SW480 (cell line): ENCODE results near the gene LRBA.
"Not testable (repeated sequence)": the region's sequence is repeated elsewhere in the genome, so short reads cannot be mapped to it uniquely, and the experiment has no call there.

Source experiments
- DNase-seq: peaks from one replicate; pipeline ENCODE4 v3.0.0-alpha.2; 2016; ENCODE audit warnings: low spot score

Gene LRBA

DNA sequence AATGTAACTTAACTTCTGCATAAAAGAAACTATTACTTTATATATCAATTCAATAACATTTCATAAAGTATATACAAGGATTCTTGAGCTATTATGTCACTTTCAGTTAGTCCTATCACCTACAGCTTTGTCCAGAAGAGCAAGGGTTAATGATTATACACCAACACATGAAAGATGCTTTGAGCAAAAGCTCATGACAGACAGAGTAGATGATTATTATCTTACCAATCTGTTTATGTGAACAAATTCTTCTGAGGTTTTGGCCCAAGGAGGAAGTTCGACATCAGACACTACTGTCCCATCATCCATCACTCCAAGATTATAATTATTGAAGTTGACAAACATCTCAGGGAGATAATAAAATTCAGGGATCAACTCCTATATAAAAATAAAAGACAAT, 599.9 kb downstream of the LRBA start:
- DNase-seq: no peak

DNA sequence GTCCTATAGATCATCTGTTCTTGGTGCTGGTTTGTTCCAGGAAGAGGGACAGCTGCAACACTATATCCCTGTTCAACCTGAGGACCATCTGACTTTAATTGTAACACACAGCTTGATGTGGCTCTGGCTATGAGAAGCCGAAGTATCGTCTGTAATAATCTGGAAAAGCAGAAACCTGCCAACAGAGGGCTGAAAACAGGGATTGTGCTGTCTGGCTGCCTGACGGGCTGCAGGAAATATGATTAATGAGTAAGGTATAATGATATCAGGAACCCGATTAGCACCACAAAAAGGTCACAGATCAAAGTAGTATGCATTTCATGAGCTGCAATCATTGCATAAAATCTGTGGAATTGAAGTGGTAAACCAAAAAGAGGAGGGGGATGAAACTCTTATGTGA, 603.6 kb downstream of the LRBA start:
- no peak for DNase-seq

DNA sequence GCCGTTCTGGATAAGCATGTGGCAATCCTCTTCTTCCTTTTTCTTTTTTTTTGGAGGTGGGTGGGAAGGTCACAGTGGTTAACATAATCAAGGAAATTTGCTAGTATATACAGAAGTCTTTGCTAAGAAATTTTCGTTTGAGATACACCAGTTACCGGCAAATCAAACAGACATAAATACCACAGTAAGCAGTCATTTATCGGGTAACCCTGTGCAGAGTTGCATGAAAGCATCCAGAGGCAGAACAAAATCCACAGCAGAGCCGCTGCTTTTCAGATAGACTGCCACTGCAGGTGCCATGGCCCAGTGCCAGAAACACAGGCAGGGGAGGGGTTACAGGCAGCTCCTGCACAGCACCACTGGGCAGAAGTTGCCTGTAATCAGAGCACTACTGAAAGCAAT, 612.2 kb downstream of the LRBA start:
- no peak for DNase-seq

DNA sequence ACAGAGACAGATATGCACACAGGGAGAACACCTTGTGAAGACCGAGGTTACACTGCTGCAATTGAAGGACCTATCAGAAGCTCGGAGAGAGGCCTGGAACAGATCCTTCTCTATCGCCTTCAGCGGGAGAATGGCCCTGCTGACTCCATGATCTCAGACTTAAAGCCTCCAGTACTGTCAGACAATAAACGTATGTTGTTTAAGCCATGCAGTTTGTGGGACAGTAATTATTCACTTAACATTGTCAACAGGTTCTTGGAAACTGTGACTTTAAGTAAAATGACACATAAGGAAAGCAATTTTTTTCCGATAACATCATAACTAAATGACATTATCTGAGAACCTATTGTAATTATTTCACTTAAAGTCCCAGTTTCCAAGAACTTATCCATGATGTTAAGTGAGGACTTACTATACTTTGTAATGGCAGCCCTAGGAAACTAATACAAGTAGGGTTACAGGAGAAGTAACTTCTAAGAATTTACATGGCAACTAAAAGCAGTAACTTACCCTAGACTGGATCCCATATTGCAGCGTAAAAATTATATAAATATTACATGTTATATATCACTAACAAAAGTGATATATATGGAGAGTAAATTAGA, 613.9 kb downstream of the LRBA start:
- no peak for DNase-seq

DNA sequence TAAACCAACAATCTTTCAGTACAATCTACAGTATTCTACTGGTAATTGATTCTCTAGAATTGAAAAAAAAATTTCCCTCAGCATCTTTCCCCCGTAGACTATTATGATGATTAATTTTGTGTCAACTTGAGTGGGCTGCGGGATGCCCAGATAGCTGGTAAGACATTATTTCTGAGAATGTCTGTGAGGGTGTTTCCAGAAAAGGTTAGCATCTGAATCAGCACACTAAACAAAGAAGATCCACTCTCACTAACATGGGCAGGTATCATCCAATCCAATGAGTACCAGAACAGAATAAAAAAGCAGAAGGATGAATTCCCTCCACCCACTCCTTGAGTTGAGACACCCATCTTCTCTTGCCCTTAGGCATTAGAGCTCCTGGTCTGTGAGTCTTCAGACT, 619.2 kb downstream of the LRBA start:
- DNase-seq: no peak

DNA sequence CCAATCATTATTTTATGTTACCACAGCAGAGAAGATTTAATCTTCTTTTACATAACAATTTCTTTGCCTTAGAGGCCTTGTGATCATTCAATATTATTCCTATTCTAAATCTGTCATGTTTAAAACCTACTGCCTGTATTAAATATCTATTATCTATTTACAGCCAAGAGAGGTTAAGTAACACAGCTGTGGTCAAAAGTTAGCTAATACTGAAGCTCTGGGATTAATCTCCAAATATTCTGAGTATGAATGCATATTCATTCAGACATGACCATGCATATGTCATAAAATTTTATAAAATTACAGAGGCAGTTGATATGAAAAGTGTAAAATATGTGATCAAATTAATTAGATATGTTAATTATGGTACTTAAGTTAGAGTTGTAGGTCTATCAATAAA, 621.0 kb downstream of the LRBA start:
- no peak for DNase-seq

DNA sequence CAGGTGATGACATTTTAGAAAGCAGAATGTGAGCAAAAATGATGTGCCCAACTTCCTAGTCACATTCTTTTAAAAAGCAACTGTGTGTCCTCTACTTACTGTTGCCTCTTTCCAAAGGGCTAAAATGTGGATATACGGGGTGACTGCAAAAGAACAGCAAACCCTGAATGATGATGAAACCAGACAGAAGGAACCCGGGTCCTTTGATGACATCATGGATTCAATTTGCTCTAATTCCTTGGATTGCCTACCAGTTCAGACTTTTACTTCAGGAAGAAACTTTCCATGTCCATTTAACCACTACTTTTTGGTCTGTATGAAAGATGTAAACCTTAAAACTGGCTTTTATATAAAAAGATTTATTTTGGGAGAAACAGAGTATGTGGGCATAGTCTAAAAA, 624.0 kb downstream of the LRBA start:
- no peak for DNase-seq

DNA sequence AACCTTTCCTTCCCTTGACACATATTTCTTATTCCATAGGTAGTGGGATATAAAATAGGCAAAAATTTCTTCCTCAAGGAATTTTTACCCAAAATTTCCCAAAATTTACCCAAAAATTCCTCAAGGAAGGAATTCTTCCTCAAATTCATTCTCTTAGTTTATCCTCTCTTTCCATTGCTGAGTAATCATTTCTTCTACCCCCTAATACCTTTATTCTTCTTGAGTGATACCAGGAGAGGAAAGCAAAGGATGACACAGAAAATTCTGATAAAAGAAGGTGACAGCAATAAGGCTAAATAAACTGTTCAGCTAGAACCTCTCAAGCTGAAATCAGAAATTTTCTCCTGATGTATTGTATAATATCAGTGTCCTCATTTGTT, 624.6 kb downstream of the LRBA start:
- no peak for DNase-seq

DNA sequence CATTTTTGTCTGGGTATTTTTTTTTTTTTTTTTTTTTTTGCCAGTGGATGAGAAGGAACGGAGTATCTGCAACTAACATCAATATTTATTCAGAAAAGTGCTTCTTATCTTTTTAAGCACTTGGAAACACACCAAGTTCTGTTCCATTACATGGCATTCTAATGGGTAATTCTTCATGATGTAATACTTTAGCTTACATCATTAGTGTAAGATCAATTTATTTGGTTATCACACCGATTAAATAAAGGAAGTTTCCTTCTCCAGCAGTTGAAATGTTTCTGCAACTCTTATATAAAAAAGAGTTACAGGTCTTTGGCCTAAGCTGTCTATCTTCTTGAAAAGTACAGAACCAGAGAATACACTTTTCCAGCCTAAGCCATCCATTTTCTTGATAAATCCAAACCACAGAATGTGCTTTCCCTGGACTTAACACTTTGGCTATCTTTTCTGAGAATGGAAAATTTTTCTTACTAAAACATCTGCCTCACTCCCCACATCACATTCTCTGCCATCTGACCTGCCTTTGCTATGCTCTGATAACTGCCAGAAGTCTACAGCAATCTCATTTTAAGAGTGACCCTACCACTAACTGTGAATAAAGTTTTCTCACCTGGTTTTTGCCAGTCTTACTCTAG, 625.1 kb downstream of the LRBA start:
- DNase-seq: no peak

DNA sequence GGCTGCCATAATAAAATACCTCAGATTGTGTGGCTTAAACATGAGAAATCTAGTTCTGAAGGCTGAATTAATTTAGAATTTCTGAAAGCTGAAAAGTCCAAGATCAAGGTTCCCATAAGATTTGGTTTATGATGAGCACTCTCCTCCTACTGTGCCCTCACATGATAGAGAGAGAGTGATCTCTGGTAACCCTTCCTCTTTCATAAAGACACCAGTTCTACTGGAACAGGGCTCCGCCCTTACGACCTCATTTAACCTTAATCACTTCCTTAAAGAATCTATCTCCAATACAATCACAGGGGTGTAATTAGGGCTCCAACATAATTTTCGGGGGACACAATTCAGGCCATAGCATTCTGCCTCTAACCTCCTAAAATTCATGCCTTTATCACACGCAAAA, 627.1 kb downstream of the LRBA start:
- no peak for DNase-seq

DNA sequence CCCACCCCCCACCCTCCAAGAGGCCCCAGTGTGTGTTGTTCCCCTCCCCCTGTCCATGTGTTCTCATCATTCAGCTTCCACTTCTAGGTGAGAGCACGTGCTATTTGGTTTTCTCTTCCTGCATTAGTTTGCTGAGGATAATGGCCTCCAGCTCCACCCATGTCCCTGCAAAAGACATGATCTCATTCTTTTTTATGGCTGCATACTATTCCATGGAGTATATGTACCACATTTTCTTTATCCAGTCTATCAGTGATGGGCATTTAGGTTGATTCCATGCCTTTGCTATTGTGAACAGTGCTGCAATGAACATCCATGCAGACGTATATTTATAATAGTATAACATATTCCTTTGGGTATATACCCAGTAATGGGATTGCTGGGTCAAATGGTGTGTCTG, 628.7 kb downstream of the LRBA start:
- not testable (repeated sequence) for DNase-seq

DNA sequence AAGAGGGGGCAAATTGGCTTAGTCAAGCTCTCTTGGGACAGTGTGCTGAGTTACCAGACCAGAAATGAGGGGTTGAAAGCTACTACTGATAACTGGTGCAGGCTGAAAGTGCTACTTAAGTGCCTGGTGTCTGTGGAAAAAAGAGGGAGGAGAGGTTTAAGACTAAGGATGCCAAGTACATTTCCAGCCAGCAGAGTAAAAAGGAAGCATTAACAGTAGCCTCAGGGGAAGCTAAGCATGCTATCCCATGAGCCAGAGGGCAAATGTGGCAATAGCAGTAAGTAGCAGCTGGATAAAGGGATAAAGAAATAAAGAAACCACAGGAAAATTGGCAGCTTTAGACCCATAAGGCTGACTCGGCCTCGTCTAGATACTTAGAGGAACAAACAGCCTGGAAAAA, 629.5 kb downstream of the LRBA start:
- DNase-seq: no peak

DNA sequence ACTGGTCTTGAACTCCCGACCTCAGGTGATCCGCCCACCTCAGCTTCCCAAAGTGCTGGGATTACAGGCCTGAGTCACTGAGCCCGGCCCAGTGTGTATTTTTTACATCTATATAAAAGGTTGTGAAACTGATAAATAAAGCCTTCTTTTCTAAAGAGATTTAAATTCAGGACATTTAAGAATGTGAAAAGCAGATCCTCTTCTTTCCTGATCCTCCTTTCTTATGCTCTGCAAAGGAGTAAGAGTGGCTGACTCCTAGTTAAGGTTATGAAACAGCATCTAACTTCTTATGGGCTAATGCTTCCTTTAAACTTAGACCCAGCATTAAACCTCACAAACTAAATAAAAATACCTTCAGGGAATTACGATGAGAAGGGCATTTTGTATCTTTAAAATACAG, 630.8 kb downstream of the LRBA start:
- no peak for DNase-seq

DNA sequence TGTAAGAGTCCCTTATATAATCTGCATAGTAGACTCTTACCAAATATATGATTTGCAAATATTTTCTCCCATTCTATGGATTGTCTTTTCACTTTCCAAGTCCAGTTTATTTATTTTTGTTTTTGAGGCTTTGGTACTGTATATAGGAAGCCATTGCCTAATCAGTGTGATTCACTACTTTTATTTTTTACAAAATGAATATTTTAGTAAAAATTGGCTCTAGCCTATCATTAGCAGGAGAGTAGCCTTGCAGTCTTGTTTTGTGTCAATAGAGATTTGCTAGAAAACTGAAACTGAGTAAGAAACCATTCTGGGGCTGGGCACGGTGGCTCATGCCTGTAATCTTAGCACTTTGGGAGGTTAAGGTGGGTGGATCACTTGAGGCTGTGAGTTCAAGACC, 633.1 kb downstream of the LRBA start:
- no peak for DNase-seq

DNA sequence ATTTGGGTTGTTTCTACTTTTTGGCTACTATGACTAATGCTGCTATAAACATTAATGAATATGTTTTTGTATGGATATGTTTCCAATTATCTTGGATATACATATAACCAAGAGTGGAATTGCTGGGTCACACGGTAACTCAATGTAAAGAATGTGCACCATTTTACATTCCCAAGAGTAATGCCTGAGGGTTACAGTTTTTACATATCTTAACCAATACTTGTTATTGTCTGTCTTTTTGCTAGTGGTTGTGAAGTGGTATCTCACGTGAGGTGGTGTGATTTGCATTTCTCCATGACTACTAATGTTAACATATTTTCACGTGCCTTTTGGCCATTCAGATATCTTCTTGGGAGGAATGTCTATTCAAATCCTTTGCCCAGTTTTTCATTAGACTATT, 633.5 kb downstream of the LRBA start:
- no peak for DNase-seq

DNA sequence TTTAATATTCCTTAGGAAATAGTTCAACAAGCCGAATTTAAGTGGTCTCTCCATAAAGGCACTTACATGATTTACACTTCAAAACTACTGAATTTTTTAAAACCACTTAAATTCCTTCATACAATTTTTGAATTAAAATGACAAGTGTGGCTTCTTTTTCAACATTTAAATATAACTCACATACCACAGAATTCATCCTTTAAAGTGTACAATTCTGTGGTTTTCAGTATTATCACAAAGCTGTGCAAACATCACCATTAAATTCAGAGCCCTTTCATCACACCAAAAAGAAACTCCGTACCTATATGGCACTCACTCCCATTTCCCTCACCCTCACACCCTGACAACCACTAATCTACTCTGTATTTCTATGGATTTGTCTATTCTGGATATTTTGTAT, 634.0 kb downstream of the LRBA start:
- DNase-seq: no peak

DNA sequence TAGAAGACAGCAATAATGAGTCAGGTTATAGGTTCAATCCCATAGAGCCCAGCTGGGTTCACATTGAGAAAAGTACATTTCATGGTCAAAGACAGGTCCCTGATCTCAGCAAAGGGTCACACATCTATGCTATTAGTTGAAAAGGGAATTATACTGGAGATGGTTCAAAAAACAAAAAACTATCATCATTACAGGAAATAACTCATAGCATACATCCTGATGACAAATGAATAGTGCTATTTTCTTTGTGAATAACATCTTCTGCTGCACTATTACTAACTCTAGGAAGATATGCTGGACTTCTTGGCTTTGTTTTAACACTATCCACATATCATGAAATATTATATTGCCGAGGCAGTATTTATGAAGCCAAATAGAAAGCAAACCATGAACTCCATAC, 635.6 kb downstream of the LRBA start:
- no peak for DNase-seq

DNA sequence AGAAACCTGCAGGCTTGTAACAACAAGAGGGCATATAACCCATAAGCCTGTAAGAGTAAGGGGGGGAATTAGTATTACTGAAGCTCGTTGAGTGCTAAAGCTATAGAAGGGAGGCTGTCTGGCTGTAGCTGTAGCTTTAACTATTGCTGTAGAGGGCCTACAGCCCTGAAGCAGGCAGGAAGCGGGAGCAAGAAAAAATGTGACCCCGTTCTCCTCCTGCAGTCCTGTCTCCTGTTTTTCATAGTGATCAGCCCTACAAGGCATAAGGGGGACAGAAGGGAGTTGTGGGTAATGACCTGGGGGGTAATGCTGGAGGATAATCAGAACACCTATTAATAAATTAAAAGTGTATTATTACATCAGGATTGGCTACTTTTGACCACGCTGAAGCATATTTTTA, 640.1 kb downstream of the LRBA start:
- DNase-seq: no peak

DNA sequence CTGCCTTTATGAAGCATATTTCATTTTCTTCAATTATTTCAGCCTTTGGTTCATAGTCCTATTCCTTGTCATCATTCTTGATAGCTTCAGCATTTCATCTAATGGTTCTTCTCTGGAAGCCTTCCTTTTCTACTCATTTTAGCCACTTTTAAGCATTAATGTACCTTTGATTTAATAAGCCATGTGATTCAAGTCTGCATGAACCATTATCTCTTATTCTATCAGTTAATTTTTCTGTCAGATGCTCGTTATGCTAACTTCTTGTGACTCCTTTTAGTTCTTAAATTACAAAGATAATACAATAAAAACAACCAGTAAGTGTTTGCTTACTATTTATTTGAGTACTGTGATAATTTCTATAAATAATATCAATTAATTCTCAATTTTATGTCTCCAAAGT, 643.2 kb downstream of the LRBA start:
- no peak for DNase-seq

DNA sequence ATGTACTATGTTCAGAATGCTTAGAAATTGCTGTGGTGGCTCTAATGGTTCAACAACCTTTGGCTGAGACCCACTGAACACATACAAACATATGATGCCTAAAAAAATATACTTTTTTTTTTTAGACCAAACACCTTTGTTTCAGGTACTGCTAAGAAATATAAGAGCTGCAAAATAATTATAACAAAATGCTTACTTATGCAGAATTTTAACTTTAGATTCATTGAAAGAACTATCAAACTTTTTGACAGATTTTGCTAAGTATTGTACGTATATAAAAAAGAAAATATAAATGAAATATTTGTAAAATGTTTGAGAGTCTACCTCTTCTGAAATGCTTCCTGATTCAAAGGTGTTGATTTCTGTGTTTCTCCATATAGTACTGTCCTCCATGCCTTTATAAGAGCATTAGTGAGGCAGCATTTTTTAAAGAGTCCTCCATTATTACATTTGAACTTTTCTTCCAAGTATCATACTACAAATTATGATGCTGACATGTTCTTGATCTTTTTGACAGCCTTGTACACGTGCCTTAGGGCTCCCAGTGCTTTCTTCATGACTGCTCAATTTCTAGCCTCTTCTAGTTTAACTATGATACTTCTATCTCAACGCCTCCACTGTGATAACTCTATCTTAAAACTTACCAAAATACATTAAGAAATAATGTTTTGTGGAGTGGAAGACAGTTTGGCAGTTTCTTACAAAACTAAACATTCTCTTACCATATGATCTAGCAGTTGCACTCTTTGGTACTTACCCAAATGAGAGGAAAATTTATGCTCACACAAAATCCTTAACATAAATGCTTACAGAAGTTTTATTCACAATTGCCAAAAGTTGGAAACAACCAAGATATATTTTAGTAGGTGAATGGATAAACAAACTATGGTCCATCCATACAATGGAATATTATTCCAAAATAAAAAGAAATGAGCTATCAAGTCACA, 645.4 kb downstream of the LRBA start:
- DNase-seq: no peak

DNA sequence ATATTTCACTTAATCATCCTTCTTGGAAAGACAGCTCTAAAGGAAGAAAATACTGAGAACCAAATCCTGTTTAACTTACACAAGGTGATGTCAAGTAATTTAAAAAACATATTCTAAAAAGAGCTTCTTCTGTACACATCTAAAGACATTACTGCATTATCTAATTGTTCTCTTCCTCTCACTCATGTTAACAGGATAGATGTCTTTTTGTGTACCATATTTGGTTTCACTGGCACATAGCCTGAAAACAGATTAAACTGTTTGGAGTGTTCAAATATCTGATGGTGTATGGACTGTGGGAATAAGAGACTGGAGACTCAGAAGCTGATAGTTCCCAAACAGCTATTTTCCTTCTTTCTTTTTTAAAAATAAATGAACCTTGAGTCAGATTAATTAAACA, 646.4 kb downstream of the LRBA start:
- DNase-seq: no peak

DNA sequence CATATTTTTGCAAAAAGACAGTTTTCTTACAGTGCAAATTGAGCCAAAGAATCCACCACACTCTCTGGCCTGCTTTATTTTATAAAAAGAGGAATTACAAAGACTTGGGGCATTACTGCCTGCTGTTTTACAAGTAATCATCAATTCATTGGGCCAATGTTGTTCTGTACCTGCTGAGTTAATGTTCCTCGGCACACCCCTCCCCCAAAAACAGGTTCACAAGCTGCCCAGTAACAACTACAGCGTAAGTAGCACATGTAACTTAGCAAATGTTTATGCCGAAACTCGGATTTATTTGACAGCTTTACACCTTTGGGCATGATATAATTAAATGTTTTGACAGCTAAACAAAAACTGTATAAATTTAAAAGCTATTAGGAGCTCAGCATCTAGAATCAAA, 647.8 kb downstream of the LRBA start:
- no peak for DNase-seq

DNA sequence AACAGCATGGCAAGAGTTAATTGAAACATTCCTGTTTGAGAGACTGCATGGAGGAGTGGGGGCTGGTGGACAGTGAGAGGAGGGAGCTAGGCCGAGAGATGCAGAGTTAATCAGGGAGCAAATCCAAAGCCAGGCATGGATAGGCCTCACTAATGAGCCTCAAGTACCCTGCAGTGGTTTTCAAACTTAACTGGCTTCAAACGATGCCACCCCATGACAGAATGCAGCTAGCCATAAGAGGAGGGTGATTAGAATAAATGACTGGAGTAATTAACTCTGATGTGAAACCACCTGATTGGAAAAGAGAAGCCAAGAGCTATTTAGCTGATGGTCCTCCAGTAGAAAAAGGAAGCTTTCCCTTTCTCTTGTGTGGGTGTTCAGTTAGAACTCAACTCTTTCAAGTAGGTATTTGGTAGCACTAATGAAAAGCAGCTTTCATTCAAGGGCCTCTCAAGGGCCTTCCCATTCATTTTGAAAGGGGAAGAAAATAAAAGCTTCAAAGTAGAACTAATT, 648.5 kb downstream of the LRBA start:
- DNase-seq: no peak
